ENCODE results near the gene UBASH3B.
"Not testable (repeated sequence)": the region's sequence is repeated elsewhere in the genome, so short reads cannot be mapped to it uniquely, and the experiment has no call there.

Gene UBASH3B

GRCh38 chr11:122711362-122711761 lies 55.8 kb downstream of the UBASH3B start:
- no peak for DNase-seq

GRCh38 chr11:122711831-122712381 lies 56.4 kb downstream of the UBASH3B start:
- DNase-seq, result no peak

- DNase-seq, result peak; percentile 34
These were observed 58.5 kb downstream of the UBASH3B start for GRCh38 chr11:122714004-122714403.

- DNase-seq, result peak; percentile 31
These were observed 59.0 kb downstream of the UBASH3B start for GRCh38 chr11:122714484-122714883.

GRCh38 chr11:122715548-122716440 lies 60.3 kb downstream of the UBASH3B start:
- DNase-seq, result no peak

- peak; percentile 65 for DNase-seq
These were observed 61.8 kb downstream of the UBASH3B start for GRCh38 chr11:122717264-122717867.

GRCh38 chr11:122720107-122720881 lies 64.8 kb downstream of the UBASH3B start:
- DNase-seq, result no peak

- no peak for DNase-seq
These were observed 65.9 kb downstream of the UBASH3B start for GRCh38 chr11:122721201-122721963.

GRCh38 chr11:122721964-122722266 lies 66.4 kb downstream of the UBASH3B start:
- DNase-seq, result no peak

- DNase-seq, result no peak
These were observed 67.6 kb downstream of the UBASH3B start for GRCh38 chr11:122723106-122723505.

- no peak for DNase-seq
These were observed 68.1 kb downstream of the UBASH3B start for GRCh38 chr11:122723576-122723975.

- DNase-seq, result no peak
These were observed 69.0 kb downstream of the UBASH3B start for GRCh38 chr11:122724520-122724919.

GRCh38 chr11:122726028-122726427 lies 70.5 kb downstream of the UBASH3B start:
- no peak for DNase-seq

GRCh38 chr11:122727101-122727929 lies 71.8 kb downstream of the UBASH3B start:
- no peak for DNase-seq

GRCh38 chr11:122728561-122728960 lies 73.0 kb downstream of the UBASH3B start:
- DNase-seq, result no peak

GRCh38 chr11:122729139-122729538 lies 73.6 kb downstream of the UBASH3B start:
- DNase-seq, result no peak

GRCh38 chr11:122730694-122731093 lies 75.2 kb downstream of the UBASH3B start:
- not testable (repeated sequence) for DNase-seq

GRCh38 chr11:122731500-122731913 lies 76.0 kb downstream of the UBASH3B start:
- no peak for DNase-seq

GRCh38 chr11:122732342-122733315 lies 77.1 kb downstream of the UBASH3B start:
- DNase-seq, result no peak

- no peak for DNase-seq
These were observed 77.8 kb downstream of the UBASH3B start for GRCh38 chr11:122733318-122733717.

All from CD4-positive, alpha-beta T cell treated with Interferon gamma for 1 hour (primary cell).